B cell (primary cell): ENCODE data around the gene SELENOS. TPM values are rescaled to one million over a fixed set of nuclear protein-coding genes. Genes with fewer than 3 reads are reported as not detected.

ENCODE experiments used
- ATAC-seq: fragments of 200-7000 bp; cut with Tn5 transposase; one replicate; pipeline ENCODE4 v1.10.0; 2021; ENCODE audit warnings: low read depth, mild to moderate bottlenecking, moderate number of reproducible peaks, moderate library complexity
- CTCF ChIA-PET: fragments of 350-600 bp; sonication (Branson Sonifier 250); formaldehyde crosslinking; loops from one replicate; lab custom pipeline; 2021; ENCODE audit warnings: antibody characterized with exemption, inconsistent platforms; lab: Charles Lee
- POLR2A ChIA-PET: fragments of 350-600 bp; sonication (Branson Sonifier 250); formaldehyde crosslinking; loops from one replicate; lab custom pipeline; 2021; ENCODE audit warnings: antibody characterized with exemption; lab: Charles Lee
- DNase-seq: peaks from one replicate; pipeline ENCODE4 v3.0.0; 2013
- H2AFZ ChIP-seq: 2 replicates; pipeline ENCODE4 v1.6.1; 2012; ENCODE audit warnings: mild to moderate bottlenecking, low read depth, low read length; ENCODE audit not compliant: insufficient read depth, poor library complexity, severe bottlenecking
- H3K27ac ChIP-seq, 2 donors: 1 replicate in 1 of 2; 2 replicates in 1 of 2; pipeline ENCODE4 v1.5.1; 2012 to 2013; ENCODE audit warnings: low read length in 2 of 2, mild to moderate bottlenecking in 2 of 2, moderate library complexity in 1 of 2
- H3K27me3 ChIP-seq, 4 experiments: fragments of 200-600 bp in 1 of 4; sonication (generic) in 1 of 4; replicated peaks in 1 of 4; 1 replicate in 2 of 4; 2 replicates in 2 of 4; pipeline versions ENCODE4 v1.6.1 to v1.7.0; 2013 to 2016; ENCODE audit warnings: low read length in 3 of 4, mild to moderate bottlenecking in 2 of 4, mixed read lengths in 1 of 4, moderate library complexity in 1 of 4; ENCODE audit not compliant: insufficient read depth in 4 of 4, control insufficient read depth in 3 of 4; ENCODE audit errors: control extremely low read depth in 1 of 4
- H3K36me3 ChIP-seq, 2 experiments: replicated peaks in 1 of 2; 1 replicate in 1 of 2; 2 replicates in 1 of 2; pipeline versions ENCODE4 v1.6.1 to v1.7.1; 2013; ENCODE audit warnings: low read length in 1 of 2; ENCODE audit not compliant: insufficient read depth in 2 of 2, control insufficient read depth in 1 of 2; ENCODE audit errors: control extremely low read depth in 1 of 2, extremely low read depth in 1 of 2
- H3K4me1 ChIP-seq, 2 donors: fragments of 200-600 bp in 1 of 2; sonication (generic) in 1 of 2; 1 replicate in 1 of 2; 2 replicates in 1 of 2; pipeline versions ENCODE4 v1.5.1 to v1.6.1; 2013 to 2017; ENCODE audit warnings: low read length in 2 of 2; ENCODE audit not compliant: control insufficient read depth in 2 of 2, insufficient read depth in 2 of 2
- H3K4me2 ChIP-seq: replicated peaks from 2 replicates; pipeline ENCODE3; 2012; ENCODE audit warnings: mild to moderate bottlenecking, low read depth, low read length; ENCODE audit not compliant: poor library complexity, severe bottlenecking
- H3K4me3 ChIP-seq, 5 experiments: fragments of 200-600 bp in 1 of 5; sonication (generic) in 1 of 5; 1 replicate in 3 of 5; 2 replicates in 2 of 5; pipeline versions ENCODE4 v1.5.1 to v1.7.0; 2011 to 2016; ENCODE audit warnings: low read length in 4 of 5, mild to moderate bottlenecking in 4 of 5, low read depth in 2 of 5, control low read depth in 1 of 5, moderate library complexity in 1 of 5; ENCODE audit not compliant: insufficient read depth in 1 of 5; ENCODE audit errors: control extremely low read depth in 1 of 5, extremely low read depth in 1 of 5
- H3K79me2 ChIP-seq: fragments of 200-600 bp; sonication (generic); one replicate; pipeline ENCODE4 v1.6.0; 2016; ENCODE audit warnings: low read length; ENCODE audit not compliant: control insufficient read depth, insufficient read depth
- H3K9ac ChIP-seq: fragments of 200-600 bp; sonication (generic); 2 replicates; pipeline ENCODE4 v1.6.1; 2017; ENCODE audit warnings: mild to moderate bottlenecking, low read length, moderate library complexity
- H3K9me3 ChIP-seq, 3 donors: one replicate each; pipeline versions ENCODE4 v1.6.1 to v1.7.1; 2013; ENCODE audit warnings: low read length in 2 of 3; ENCODE audit not compliant: control insufficient read depth in 2 of 3, insufficient read depth in 1 of 3; ENCODE audit errors: control extremely low read depth in 1 of 3
- H4K20me1 ChIP-seq: 2 replicates; pipeline ENCODE4 v1.6.0; 2012; ENCODE audit warnings: mild to moderate bottlenecking, low read length; ENCODE audit not compliant: insufficient read depth, control insufficient read depth, poor library complexity, severe bottlenecking
- H3K27ac Mint-ChIP-seq: one replicate; pipeline ENCODE4 v1.8.0; 2021; ENCODE audit warnings: mixed read lengths
- H3K27me3 Mint-ChIP-seq: one replicate; pipeline ENCODE4 v1.8.0; 2021; ENCODE audit warnings: mixed read lengths
- H3K4me1 Mint-ChIP-seq: one replicate; pipeline ENCODE4 v1.8.0; 2021; ENCODE audit warnings: mixed read lengths
- H3K4me3 Mint-ChIP-seq: one replicate; pipeline ENCODE4 v1.8.0; 2021; ENCODE audit warnings: mixed read lengths
- H3K9me3 Mint-ChIP-seq: one replicate; pipeline ENCODE4 v1.8.0; 2022; ENCODE audit warnings: mixed read lengths; ENCODE audit not compliant: insufficient read depth
- CTCF ChIP-seq: fragments of 200-600 bp; IDR thresholded peaks from one replicate; pipeline ENCODE4 v1.8.0; 2022; ENCODE audit warnings: antibody characterized with exemption, mild to moderate bottlenecking
- EZH2 ChIP-seq: IDR thresholded peaks from 2 replicates; pipeline ENCODE4 v1.6.1; 2012; ENCODE audit warnings: borderline replicate concordance, low read depth, mild to moderate bottlenecking, moderate library complexity, low read length; ENCODE audit not compliant: insufficient read depth, poor library complexity, severe bottlenecking
- WGBS: methylation state at CpG from one replicate; pipeline ENCODE4 v1.1.5; 2013; ENCODE audit warnings: missing lambda C conversion rate; ENCODE audit not compliant: insufficient coverage; 5-methylcytosine and 5-hydroxymethylcytosine counted together
- intact Hi-C: fragments of 100-400 bp; cut with micrococcal nuclease; formaldehyde crosslinking; loops from one replicate; pipeline ENCODE4 v1.10.0; 2022
- polyA plus RNA-seq: library from polyadenylated mRNA; depleted of rRNA; stranded (reverse); fragments of >200 nt; gene quantifications from 2 replicates; pipeline ENCODE4 v1.2.3, GENCODE V29; 2012
- total RNA-seq, 2 donors: library from RNA; stranded (reverse); fragments of 120-200 nt in 1 of 2; gene quantifications; 1 replicate in 1 of 2; 2 replicates in 1 of 2; pipeline versions ENCODE4 v1.2.3 to v1.2.4, GENCODE V29; 2013 to 2022

The SELENOS gene
- total and polyA plus RNA-seq, 2 donors (not counting 1 experiment from before 2014, with no cell fraction given), result 14.2 to 26.8 TPM

- H2AFZ ChIP-seq, result no peak overlapping the region
- 82% methylated on average over 22 of the region's 24 CpGs for WGBS
- no peak overlapping the region for H3K9ac ChIP-seq
- no peaks in the 10 kb centered on the region for H3K79me2 ChIP-seq
- CTCF ChIA-PET, result interaction anchor here (0.7 to 2.2 kb wide), 2 partner anchors 334 to 407 kb away, joined by 3 to 5 read pairs; no protein-coding TSS in a partner anchor
- H3K9me3 Mint-ChIP-seq, result no peaks in the 10 kb centered on the region
- no peaks in the 10 kb centered on the region for H3K4me1 Mint-ChIP-seq
- H3K9me3 ChIP-seq, result no peaks in the 10 kb centered on the region
- H3K4me3 Mint-ChIP-seq, result no peak overlapping the region
- H3K27ac Mint-ChIP-seq, result no peak overlapping the region
- ATAC-seq, result no peak
- intact Hi-C loops, result no loop called here
- H3K27me3 ChIP-seq, result no peaks in the 10 kb centered on the region
- no peak for DNase-seq
- POLR2A ChIA-PET, result no interaction called here
- H3K4me2 ChIP-seq, result no peak overlapping the region
- no peaks in the 10 kb centered on the region for H3K4me1 ChIP-seq
- no peak overlapping the region for H3K4me3 ChIP-seq
- no peaks in the 10 kb centered on the region for H3K36me3 ChIP-seq
- H3K27me3 Mint-ChIP-seq, result no peaks in the 10 kb centered on the region
- TF ChIP-seq CTCF (no peak), EZH2 (no peak)
- no peak overlapping the region for H3K27ac ChIP-seq
- no peaks in the 10 kb centered on the region for H4K20me1 ChIP-seq
Observed at GRCh38 chr15:101307048-101307896, 30.0 kb upstream of the SELENOS start.
